Tibial artery (tissue), 4 donors: ENCODE data around the gene MRC1.
"Not testable (repeated sequence)": the region's sequence is repeated elsewhere in the genome, so short reads cannot be mapped to it uniquely, and the experiment has no call there.

Experiments used
- DNase-seq, 2 donors: peaks; one replicate each; pipeline ENCODE4 v3.0.0-alpha.2; 2019
- H3K27ac ChIP-seq, 2 donors: fragments of 200-600 bp; sonication (generic) in 1 of 2; 1 replicate in 1 of 2; 2 replicates in 1 of 2; pipeline ENCODE4 v1.5.1; 2018 to 2019; ENCODE audit warnings: mild to moderate bottlenecking in 1 of 2
- H3K27me3 ChIP-seq, 2 donors: fragments of 200-600 bp; sonication (generic) in 1 of 2; one replicate each; pipeline versions ENCODE4 v1.5.1 to v1.6.0; 2016 to 2019
- H3K36me3 ChIP-seq, 3 donors: fragments of 200-600 bp; sonication (generic) in 2 of 3; one replicate each; pipeline ENCODE4 v1.5.1; 2016 to 2019; ENCODE audit warnings: mild to moderate bottlenecking in 2 of 3
- H3K4me1 ChIP-seq, 4 donors: fragments of 200-600 bp; sonication (generic) in 2 of 4; 1 replicate in 3 of 4; 2 replicates in 1 of 4; pipeline ENCODE4 v1.5.1; 2016 to 2019
- H3K4me3 ChIP-seq, 2 donors: fragments of 200-600 bp; sonication (generic) in 1 of 2; 1 replicate in 1 of 2; 2 replicates in 1 of 2; pipeline ENCODE4 v1.5.1; 2018 to 2019; ENCODE audit warnings: mild to moderate bottlenecking in 2 of 2
- H3K9me3 ChIP-seq, 3 donors: fragments of 200-600 bp; sonication (generic) in 1 of 3; one replicate each; pipeline ENCODE4 v1.5.1; 2016 to 2019
- CTCF ChIP-seq, 2 experiments: fragments of 200-600 bp in 1 of 2; fragments of 450-650 bp in 1 of 2; IDR thresholded peaks; one replicate each; pipeline ENCODE4 v1.5.1; 2017 to 2019; ENCODE audit warnings: antibody characterized with exemption in 2 of 2, mild to moderate bottlenecking in 1 of 2, moderate library complexity in 1 of 2
- intact Hi-C: fragments of 100-400 bp; cut with DNase I; formaldehyde crosslinking; loops from one replicate; pipeline ENCODE4 v1.15.0; 2023; ENCODE audit warnings: low total_unique reads

Gene MRC1

DNA sequence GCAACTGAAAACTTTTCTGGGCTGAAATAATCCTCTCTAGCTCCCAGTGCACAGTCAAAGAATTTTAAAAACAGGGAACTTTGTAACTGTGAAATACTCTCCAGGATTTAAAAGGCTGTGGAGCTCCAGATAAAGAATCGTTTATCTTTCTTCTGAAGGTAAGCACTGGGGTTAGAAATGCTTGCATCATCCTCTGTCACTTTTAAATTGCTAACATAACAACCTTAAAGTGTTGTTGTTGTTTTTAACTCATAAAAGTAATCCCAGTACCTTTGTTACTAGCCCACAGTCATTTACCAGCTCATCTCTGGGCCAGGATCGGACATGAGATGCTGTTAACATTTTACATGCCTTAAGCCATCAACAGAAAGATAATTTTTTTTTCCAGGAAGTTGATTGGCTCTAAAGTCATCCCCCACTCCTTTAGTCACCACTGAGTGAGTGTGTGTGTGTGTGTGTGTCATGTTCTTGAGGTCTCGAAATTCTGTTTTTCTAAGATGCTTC lies 142.8 kb downstream of the MRC1 start, which contains the start of gene SLC39A12:
Gene SLC39A12, plus strand, starts transcription at position 51 of the 504 bp plus-strand sequence. CDS start 1,359 bp downstream, outside the sequence.
- intact Hi-C loops: no loop called here
- Histone ChIP-seq H3K4me1 (peaks cover 0 to 7% (median 0%) of the 10 kb centered on the region in 4 donors), H3K36me3 (no peaks in the 10 kb centered on the region), H3K27ac (no peak within 1 kb of the TSS), H3K4me3 (no peak within 1 kb of the TSS), H3K9me3 (no peaks in the 10 kb centered on the region), H3K27me3 (no peaks in the 10 kb centered on the region)
- no peak for DNase-seq
- no peak for TF ChIP-seq CTCF (IDR thresholded peaks at IDR 0.05)

DNA sequence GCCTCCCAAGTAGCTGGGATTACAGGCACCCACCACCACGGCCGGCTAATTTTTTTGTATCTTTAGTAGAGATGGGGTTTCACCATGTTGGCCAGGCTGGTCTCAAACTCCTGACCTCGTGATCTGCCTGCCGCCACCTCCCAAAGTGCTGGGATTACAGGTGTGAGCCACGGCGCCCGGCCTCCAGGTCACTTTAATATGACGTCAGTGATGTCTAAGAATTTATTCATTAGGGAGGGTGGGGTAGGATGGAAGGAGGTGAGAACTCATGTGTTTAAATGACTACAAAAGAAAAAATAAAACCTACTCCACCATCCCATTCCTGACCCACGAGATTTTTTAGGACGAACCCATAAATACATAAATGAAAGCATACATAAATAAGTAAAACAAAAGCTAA lies 145.2 kb downstream of the MRC1 start:
- H3K27ac ChIP-seq, H3K4me3 ChIP-seq, H3K36me3 ChIP-seq, H3K4me1 ChIP-seq, H3K27me3 ChIP-seq, intact Hi-C loops, DNase-seq, H3K9me3 ChIP-seq: not testable (repeated sequence)

- DNase-seq: no peak
- no peak overlapping the region for H3K4me3 ChIP-seq
Measured at GRCh38 chr10:17954861-17955260, 145.7 kb downstream of the MRC1 start.

GRCh38 chr10:17958049-17958448 lies 148.9 kb downstream of the MRC1 start:
- intact Hi-C loops: no loop called here
- Histone ChIP-seq H3K27ac (no peak overlapping the region), H3K36me3 (no peaks in the 10 kb centered on the region)

More at GRCh38 chr10:17954861-17955260, 145.7 kb downstream of the MRC1 start:
- Histone ChIP-seq H3K36me3 (no peaks in the 10 kb centered on the region), H3K4me1 (peaks cover 0 to 7% (median 0%) of the 10 kb centered on the region in 4 donors), H3K9me3 (no peaks in the 10 kb centered on the region), H3K27ac (no peak overlapping the region), H3K27me3 (no peaks in the 10 kb centered on the region)
- intact Hi-C loops: no loop called here
- no peak for TF ChIP-seq CTCF (IDR thresholded peaks at IDR 0.05)

DNA sequence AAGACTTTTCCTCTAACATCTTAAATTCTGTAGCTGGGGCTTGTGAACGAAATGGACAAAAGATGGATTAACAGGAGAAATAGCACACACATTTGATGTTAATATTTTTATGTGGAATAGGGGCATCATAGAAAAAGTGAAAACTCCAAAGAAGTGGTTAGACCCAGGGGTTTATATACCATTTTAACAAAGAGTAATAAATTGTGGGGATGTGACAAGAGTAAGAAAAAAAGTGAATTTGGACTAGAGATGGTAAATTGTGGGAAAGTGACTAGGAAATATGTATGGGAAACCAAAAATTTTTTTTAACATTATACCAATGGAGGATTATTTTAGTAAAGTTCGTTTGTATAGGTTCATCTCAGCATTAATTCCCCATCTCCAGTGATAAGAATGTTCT lies 150.7 kb downstream of the MRC1 start:
- intact Hi-C loops: no loop called here
- no peak overlapping the region for H3K4me3 ChIP-seq
- no peak for DNase-seq
- H3K9me3 ChIP-seq: no peaks in the 10 kb centered on the region
- TF ChIP-seq CTCF (IDR thresholded peaks at IDR 0.05): no peak
- H3K36me3 ChIP-seq: no peaks in the 10 kb centered on the region
- H3K27ac ChIP-seq: no peak overlapping the region
- no peaks in the 10 kb centered on the region for H3K27me3 ChIP-seq
- no peaks in the 10 kb centered on the region for H3K4me1 ChIP-seq

More at GRCh38 chr10:17958049-17958448, 148.9 kb downstream of the MRC1 start:
- no peak for DNase-seq
- peaks cover 0 to 7% (median 0%) of the 10 kb centered on the region in 4 donors for H3K4me1 ChIP-seq
- TF ChIP-seq CTCF (IDR thresholded peaks at IDR 0.05): no peak
- no peak overlapping the region for H3K4me3 ChIP-seq
- H3K9me3 ChIP-seq: no peaks in the 10 kb centered on the region
- H3K27me3 ChIP-seq: no peaks in the 10 kb centered on the region
